NCI-H1048 (cell line): ENCODE measurements around the gene BCAN.
"Not testable (repeated sequence)": the region's sequence is repeated elsewhere in the genome, so short reads cannot be mapped to it uniquely, and the experiment has no call there.

Experiments used
- DNase-seq: peaks from one replicate; lab custom pipeline; 2025; lab: John Stamatoyannopoulos, UW

The BCAN gene, protein sequence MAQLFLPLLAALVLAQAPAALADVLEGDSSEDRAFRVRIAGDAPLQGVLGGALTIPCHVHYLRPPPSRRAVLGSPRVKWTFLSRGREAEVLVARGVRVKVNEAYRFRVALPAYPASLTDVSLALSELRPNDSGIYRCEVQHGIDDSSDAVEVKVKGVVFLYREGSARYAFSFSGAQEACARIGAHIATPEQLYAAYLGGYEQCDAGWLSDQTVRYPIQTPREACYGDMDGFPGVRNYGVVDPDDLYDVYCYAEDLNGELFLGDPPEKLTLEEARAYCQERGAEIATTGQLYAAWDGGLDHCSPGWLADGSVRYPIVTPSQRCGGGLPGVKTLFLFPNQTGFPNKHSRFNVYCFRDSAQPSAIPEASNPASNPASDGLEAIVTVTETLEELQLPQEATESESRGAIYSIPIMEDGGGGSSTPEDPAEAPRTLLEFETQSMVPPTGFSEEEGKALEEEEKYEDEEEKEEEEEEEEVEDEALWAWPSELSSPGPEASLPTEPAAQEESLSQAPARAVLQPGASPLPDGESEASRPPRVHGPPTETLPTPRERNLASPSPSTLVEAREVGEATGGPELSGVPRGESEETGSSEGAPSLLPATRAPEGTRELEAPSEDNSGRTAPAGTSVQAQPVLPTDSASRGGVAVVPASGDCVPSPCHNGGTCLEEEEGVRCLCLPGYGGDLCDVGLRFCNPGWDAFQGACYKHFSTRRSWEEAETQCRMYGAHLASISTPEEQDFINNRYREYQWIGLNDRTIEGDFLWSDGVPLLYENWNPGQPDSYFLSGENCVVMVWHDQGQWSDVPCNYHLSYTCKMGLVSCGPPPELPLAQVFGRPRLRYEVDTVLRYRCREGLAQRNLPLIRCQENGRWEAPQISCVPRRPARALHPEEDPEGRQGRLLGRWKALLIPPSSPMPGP

DNA sequence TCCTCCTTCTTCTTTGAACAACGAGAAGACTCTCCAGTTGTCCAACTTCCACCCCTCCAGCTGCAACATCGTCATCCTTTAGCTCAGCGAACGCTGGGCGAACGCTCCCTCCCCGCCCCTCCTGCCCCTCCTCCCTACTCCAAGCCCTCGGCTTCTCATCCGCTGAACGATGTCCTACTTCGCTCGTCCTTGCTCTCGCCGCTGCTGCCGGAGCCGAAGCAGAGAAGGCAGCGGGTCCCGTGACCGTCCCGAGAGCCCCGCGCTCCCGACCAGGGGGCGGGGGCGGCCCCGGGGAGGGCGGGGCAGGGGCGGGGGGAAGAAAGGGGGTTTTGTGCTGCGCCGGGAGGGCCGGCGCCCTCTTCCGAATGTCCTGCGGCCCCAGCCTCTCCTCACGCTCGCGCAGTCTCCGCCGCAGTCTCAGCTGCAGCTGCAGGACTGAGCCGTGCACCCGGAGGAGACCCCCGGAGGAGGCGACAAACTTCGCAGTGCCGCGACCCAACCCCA is at the start of gene BCAN:
Gene BCAN (plus strand): TSS at position 357 of the 504 bp plus-strand sequence. CDS start 3,938 bp downstream, outside the sequence.
- DNase-seq = no peak

DNA sequence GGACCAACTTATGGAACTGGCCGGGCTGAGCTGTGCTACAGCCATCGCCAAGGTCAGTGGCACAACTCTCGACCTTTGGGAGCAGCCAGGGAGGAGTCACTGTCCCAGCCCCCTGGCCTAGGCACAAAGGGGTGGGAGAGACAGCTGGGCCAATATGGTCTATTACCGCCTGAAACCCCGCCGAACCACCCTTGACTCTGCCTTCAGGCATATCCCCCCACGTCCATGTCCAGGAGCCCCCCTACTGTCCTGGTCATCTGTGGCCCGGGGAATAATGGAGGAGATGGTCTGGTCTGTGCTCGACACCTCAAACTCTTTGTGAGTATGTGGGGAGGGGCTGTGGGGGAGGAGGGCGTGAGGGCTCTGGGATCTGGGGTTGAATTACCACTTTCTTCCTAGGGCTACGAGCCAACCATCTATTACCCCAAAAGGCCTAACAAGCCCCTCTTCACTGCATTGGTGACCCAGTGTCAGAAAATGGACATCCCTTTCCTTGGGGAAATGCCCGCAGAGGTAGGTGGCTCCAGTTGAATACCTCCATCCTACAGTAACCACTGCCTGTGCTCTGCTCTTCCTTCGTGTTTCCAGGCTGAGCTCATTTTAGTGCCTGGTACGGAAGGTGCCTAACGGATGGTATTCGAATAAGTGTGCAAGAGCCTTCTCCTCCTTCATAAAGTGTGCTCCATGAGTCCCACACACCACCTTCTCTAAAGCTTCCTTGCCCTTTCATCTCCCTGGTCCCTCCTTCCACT is 49.6 kb upstream of the BCAN start:
- DNase-seq = no peak

GRCh38 chr1:156592910-156593660 is 48.8 kb upstream of the BCAN start:
- no peak for DNase-seq

DNA sequence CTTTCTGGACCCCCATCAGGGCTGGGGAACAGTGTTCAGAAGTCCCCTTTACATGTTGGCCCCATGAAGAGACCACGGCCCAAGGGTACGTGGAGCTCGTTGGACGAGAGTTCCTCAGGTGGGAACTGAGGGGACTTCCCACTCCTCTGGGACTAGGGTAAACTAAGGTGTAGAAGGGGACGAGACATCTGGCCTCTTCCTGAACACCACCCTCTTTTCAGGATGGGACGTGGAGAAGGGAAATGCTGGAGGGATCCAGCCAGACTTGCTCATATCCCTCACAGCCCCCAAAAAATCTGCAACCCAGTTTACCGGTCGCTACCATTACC is 48.3 kb upstream of the BCAN start:
- no peak for DNase-seq

- DNase-seq = no peak
Observed at GRCh38 chr1:156594190-156594589, 47.7 kb upstream of the BCAN start.

DNA sequence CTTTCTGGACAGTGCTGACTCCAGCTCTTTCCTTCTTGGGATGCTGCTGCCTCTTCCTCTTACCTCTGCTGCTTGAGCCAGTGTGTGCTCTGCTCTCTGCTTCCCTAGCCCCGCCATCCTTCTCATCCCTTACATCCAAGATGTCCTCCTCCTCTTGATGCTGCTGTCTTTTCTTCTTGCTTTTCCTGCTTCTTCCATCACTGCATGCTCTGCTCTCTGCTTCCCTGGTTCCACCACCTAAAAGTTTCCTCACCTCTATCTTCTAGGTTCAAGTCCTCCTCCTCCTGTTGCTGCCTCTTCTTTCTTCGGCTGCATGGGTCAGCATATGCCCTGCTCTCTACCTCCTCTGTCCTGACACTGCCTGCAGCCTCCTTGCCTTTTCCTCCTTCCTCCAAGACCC is 46.9 kb upstream of the BCAN start:
- DNase-seq = no peak

GRCh38 chr1:156596426-156596825 is 45.5 kb upstream of the BCAN start:
- DNase-seq = no peak

- DNase-seq = no peak
Observed at GRCh38 chr1:156598125-156598524, 43.8 kb upstream of the BCAN start.

GRCh38 chr1:156598731-156599432 is 43.0 kb upstream of the BCAN start:
- DNase-seq = no peak

GRCh38 chr1:156599811-156600210 is 42.1 kb upstream of the BCAN start:
- DNase-seq = no peak

GRCh38 chr1:156600733-156601121 is 41.2 kb upstream of the BCAN start:
- no peak for DNase-seq

DNA sequence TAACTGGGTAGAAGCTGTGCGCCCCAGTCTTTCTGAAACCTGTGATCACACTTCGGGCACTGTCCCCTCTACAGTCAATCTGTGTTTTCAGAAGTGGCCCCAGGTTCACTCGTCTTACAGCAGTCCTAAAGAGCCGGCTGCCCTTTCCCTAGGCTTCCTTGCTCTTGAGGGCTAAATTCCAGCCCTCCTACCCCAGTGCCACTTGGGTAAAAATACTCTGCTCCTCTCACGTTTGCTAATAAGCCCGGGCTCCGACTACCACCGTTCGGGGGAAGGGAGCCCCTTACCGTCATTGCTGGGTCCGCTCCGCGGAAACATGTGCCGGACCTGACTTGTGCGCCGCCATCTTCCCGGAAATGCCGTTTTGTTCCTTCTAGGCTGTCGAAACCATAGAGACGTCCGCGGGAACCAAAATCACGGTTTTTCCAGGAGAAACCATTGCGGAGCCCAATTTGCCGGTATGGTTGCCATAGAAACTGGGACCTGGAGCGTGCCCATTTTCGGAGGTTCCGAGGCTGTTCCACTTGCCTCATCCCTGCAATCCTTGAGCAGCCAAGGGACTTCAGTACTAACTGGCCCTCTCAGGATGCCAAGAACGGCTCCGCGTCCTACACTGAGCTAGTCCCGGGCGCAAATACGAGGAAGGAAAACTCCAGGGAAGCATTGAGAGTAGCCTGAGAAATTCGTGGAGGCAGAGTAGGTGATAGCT is 40.6 kb upstream of the BCAN start, which contains the start of gene GPATCH4:
Gene GPATCH4 (minus strand): TSS at position 358 of the 709 bp plus-strand sequence.
- peak; percentile 90 for DNase-seq

GRCh38 chr1:156601892-156602291 is 40.0 kb upstream of the BCAN start:
- no peak for DNase-seq

GRCh38 chr1:156602557-156602993 is 39.3 kb upstream of the BCAN start:
- DNase-seq = no peak

DNA sequence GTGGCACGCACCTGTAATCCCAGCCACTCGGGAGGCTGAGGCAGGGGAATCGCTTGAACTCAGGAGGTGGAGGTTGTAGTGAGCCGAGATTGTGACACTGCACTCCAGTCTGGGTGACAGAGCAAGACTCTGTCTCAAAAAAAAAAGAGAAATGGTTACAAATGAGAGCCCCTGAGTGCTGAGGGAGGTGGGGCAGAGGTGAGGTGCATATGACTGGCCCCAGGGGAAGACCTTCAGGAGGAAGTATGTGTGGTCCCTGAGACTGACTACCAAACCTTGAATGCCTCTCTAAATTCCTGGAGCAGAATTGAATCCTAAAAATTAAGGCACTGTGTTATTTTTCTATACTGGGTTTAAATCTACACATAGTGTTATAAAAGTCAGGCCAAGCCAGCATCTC is 34.6 kb upstream of the BCAN start:
- DNase-seq = not testable (repeated sequence)

- no peak for DNase-seq
Observed at GRCh38 chr1:156608036-156608674, 33.8 kb upstream of the BCAN start.

GRCh38 chr1:156608981-156609380 is 32.9 kb upstream of the BCAN start:
- no peak for DNase-seq

GRCh38 chr1:156610072-156610471 is 31.8 kb upstream of the BCAN start:
- DNase-seq = not testable (repeated sequence)

GRCh38 chr1:156612666-156613065 is 29.3 kb upstream of the BCAN start:
- no peak for DNase-seq
